HEK293 (cell line): ENCODE data around the gene FCHO2.

Experiments
- CTCF ChIA-PET: fragments of 350-600 bp; formaldehyde crosslinking; extraction: SDS; loops from one replicate; lab custom pipeline; 2021; ENCODE audit warnings: antibody characterized with exemption; lab: Yijun Ruan, JAX
- POLR2A ChIA-PET: fragments of 300-600 bp; formaldehyde crosslinking; extraction: SDS; loops from one replicate; lab custom pipeline; 2020; ENCODE audit warnings: antibody characterized with exemption, inconsistent platforms; lab: Yijun Ruan, JAX
- H3K27ac ChIP-seq: fragments of 200-500 bp; sonication (Bioruptor generic); 2 replicates; pipeline ENCODE4 v1.5.1; 2014; ENCODE audit warnings: low read depth, low read length, control low read depth, inconsistent platforms; ENCODE audit errors: extremely low read depth
- H3K36me3 ChIP-seq, 2 experiments: fragments of 200-500 bp in 1 of 2; sonication (Bioruptor generic) in 1 of 2; 1 replicate in 1 of 2; 2 replicates in 1 of 2; pipeline ENCODE4 v1.5.1; 2014 to 2017; ENCODE audit warnings: inconsistent platforms in 2 of 2, low read length in 2 of 2; ENCODE audit not compliant: control insufficient read depth in 2 of 2, insufficient read depth in 1 of 2
- H3K4me1 ChIP-seq: fragments of 200-500 bp; sonication (Bioruptor generic); 2 replicates; pipeline ENCODE4 v1.5.1; 2014; ENCODE audit warnings: mild to moderate bottlenecking, low read length, inconsistent platforms; ENCODE audit not compliant: control insufficient read depth, insufficient read depth
- H3K4me3 ChIP-seq: 2 replicates; pipeline ENCODE4 v1.5.1; 2011; ENCODE audit warnings: low read depth, mild to moderate bottlenecking, control low read depth, low read length, moderate library complexity
- H3K9me3 ChIP-seq: fragments of 200-500 bp; sonication (Bioruptor generic); 2 replicates; pipeline ENCODE4 v1.5.1; 2014; ENCODE audit warnings: low read depth, low read length, inconsistent platforms; ENCODE audit not compliant: control insufficient read depth, insufficient read depth
- BCL11A ChIP-seq: fragments of 450-650 bp; formaldehyde crosslinking; IDR thresholded peaks from 2 replicates; pipeline ENCODE4 v1.5.1; 2016; ENCODE audit warnings: low read depth, missing biosample characterization, missing genetic modification characterization
- ELK4 ChIP-seq: IDR thresholded peaks from 2 replicates; pipeline ENCODE4 v1.6.1; 2011; ENCODE audit warnings: mild to moderate bottlenecking, low read depth, low read length, borderline replicate concordance
- GLI4 ChIP-seq: fragments of 450-650 bp; formaldehyde crosslinking; IDR thresholded peaks from 2 replicates; pipeline ENCODE4 v1.5.1; 2016; ENCODE audit warnings: missing biosample characterization, missing genetic modification characterization
- KLF1 ChIP-seq: fragments of 450-650 bp; formaldehyde crosslinking; IDR thresholded peaks from 2 replicates; pipeline ENCODE4 v1.5.1; 2016; ENCODE audit warnings: missing biosample characterization, missing genetic modification characterization
- KLF7 ChIP-seq: fragments of 450-650 bp; formaldehyde crosslinking; IDR thresholded peaks from 2 replicates; pipeline ENCODE4 v1.5.1; 2016; ENCODE audit warnings: missing biosample characterization, missing genetic modification characterization, borderline replicate concordance
- SCRT2 ChIP-seq: fragments of 450-650 bp; formaldehyde crosslinking; IDR thresholded peaks from 2 replicates; pipeline ENCODE4 v1.5.1; 2016; ENCODE audit warnings: missing biosample characterization, missing genetic modification characterization
- SP3 ChIP-seq: fragments of 450-650 bp; formaldehyde crosslinking; IDR thresholded peaks from 2 replicates; pipeline ENCODE4 v1.5.1; 2016; ENCODE audit warnings: missing biosample characterization, missing genetic modification characterization
- TCF7L2 ChIP-seq: IDR thresholded peaks from 2 replicates; pipeline ENCODE4 v1.6.1; 2011; ENCODE audit warnings: low read depth, mild to moderate bottlenecking, inconsistent platforms, low read length, moderate library complexity, borderline replicate concordance
- YY1 ChIP-seq: fragments of 450-650 bp; formaldehyde crosslinking; IDR thresholded peaks from 2 replicates; pipeline ENCODE4 v1.5.1; 2018; ENCODE audit warnings: missing biosample characterization, missing genetic modification characterization
- ZFHX2 ChIP-seq: fragments of 450-650 bp; formaldehyde crosslinking; conservative IDR thresholded peaks from 2 replicates; pipeline ENCODE4 v1.5.1; 2016; ENCODE audit warnings: missing biosample characterization, missing genetic modification characterization
- ZNF112 ChIP-seq: fragments of 450-650 bp; formaldehyde crosslinking; IDR thresholded peaks from 2 replicates; pipeline ENCODE4 v1.5.0; 2017; ENCODE audit warnings: missing biosample characterization, missing genetic modification characterization
- ZNF132 ChIP-seq: fragments of 450-650 bp; formaldehyde crosslinking; IDR thresholded peaks from 2 replicates; pipeline ENCODE4 v1.5.1; 2017; ENCODE audit warnings: missing biosample characterization, missing genetic modification characterization, borderline replicate concordance
- ZNF138 ChIP-seq: fragments of 450-650 bp; formaldehyde crosslinking; IDR thresholded peaks from 2 replicates; pipeline ENCODE4 v1.5.1; 2016; ENCODE audit warnings: missing biosample characterization, missing genetic modification characterization, borderline replicate concordance
- ZNF16 ChIP-seq: fragments of 450-650 bp; formaldehyde crosslinking; IDR thresholded peaks from 2 replicates; pipeline ENCODE4 v1.5.1; 2016; ENCODE audit warnings: low read depth, missing biosample characterization, missing genetic modification characterization
- ZNF221 ChIP-seq: fragments of 450-650 bp; formaldehyde crosslinking; IDR thresholded peaks from 2 replicates; pipeline ENCODE4 v1.5.1; 2017; ENCODE audit warnings: missing biosample characterization, missing genetic modification characterization, borderline replicate concordance
- ZNF302 ChIP-seq: fragments of 450-650 bp; formaldehyde crosslinking; IDR thresholded peaks from 2 replicates; pipeline ENCODE4 v1.5.1; 2016; ENCODE audit warnings: missing biosample characterization, missing genetic modification characterization, low read depth
- ZNF324 ChIP-seq: fragments of 450-650 bp; formaldehyde crosslinking; IDR thresholded peaks from 2 replicates; pipeline ENCODE4 v1.5.1; 2016; ENCODE audit warnings: missing biosample characterization, missing genetic modification characterization
- ZNF341 ChIP-seq: fragments of 450-650 bp; formaldehyde crosslinking; IDR thresholded peaks from 2 replicates; pipeline ENCODE4; 2016; ENCODE audit warnings: low read depth, missing biosample characterization, missing genetic modification characterization
- ZNF394 ChIP-seq: fragments of 450-650 bp; formaldehyde crosslinking; IDR thresholded peaks from 2 replicates; pipeline ENCODE4 v1.5.1; 2016; ENCODE audit warnings: missing biosample characterization, missing genetic modification characterization, mild to moderate bottlenecking, moderate library complexity, borderline replicate concordance
- ZNF416 ChIP-seq: fragments of 450-650 bp; formaldehyde crosslinking; IDR thresholded peaks from 2 replicates; pipeline ENCODE4 v1.5.1; 2016; ENCODE audit warnings: missing biosample characterization, missing genetic modification characterization
- ZNF488 ChIP-seq: fragments of 450-650 bp; formaldehyde crosslinking; IDR thresholded peaks from 2 replicates; pipeline ENCODE4 v1.5.1; 2016; ENCODE audit warnings: missing biosample characterization, missing genetic modification characterization
- ZNF501 ChIP-seq: fragments of 450-650 bp; formaldehyde crosslinking; IDR thresholded peaks from 2 replicates; pipeline ENCODE4 v1.5.1; 2016; ENCODE audit warnings: missing biosample characterization, missing genetic modification characterization
- ZNF514 ChIP-seq: fragments of 450-650 bp; formaldehyde crosslinking; IDR thresholded peaks from 2 replicates; pipeline ENCODE4 v1.5.1; 2016; ENCODE audit warnings: missing biosample characterization, missing genetic modification characterization
- ZNF558 ChIP-seq: fragments of 450-650 bp; formaldehyde crosslinking; IDR thresholded peaks from 2 replicates; pipeline ENCODE4 v1.5.1; 2016; ENCODE audit warnings: missing biosample characterization, missing genetic modification characterization
- ZNF580 ChIP-seq: fragments of 450-650 bp; formaldehyde crosslinking; IDR thresholded peaks from 2 replicates; pipeline ENCODE4 v1.5.1; 2016; ENCODE audit warnings: missing biosample characterization, missing genetic modification characterization
- ZNF596 ChIP-seq: fragments of 450-650 bp; IDR thresholded peaks from 2 replicates; pipeline ENCODE4 v1.5.0; 2018; ENCODE audit warnings: missing biosample characterization, mild to moderate bottlenecking, missing genetic modification characterization, moderate library complexity
- ZNF621 ChIP-seq: fragments of 450-650 bp; formaldehyde crosslinking; IDR thresholded peaks from 2 replicates; pipeline ENCODE4 v1.5.1; 2017; ENCODE audit warnings: missing biosample characterization, missing genetic modification characterization
- ZNF639 ChIP-seq: fragments of 450-650 bp; formaldehyde crosslinking; IDR thresholded peaks from 2 replicates; pipeline ENCODE4 v1.5.1; 2016; ENCODE audit warnings: missing biosample characterization, missing genetic modification characterization
- ZSCAN18 ChIP-seq: fragments of 450-650 bp; formaldehyde crosslinking; IDR thresholded peaks from 2 replicates; pipeline ENCODE4 v1.5.1; 2016; ENCODE audit warnings: missing biosample characterization, missing genetic modification characterization
- ZSCAN5A ChIP-seq: fragments of 450-650 bp; formaldehyde crosslinking; IDR thresholded peaks from 2 replicates; pipeline ENCODE4 v1.5.1; 2016; ENCODE audit warnings: missing biosample characterization, missing genetic modification characterization

The FCHO2 gene

GRCh38 chr5:72951671-72952468 is 4.0 kb upstream of the FCHO2 start:
- ChIA-PET CTCF (interaction anchor here (0.9 kb wide), 1 partner anchor 546 kb away, joined by 3 read pairs; the partner anchor contains the start of gene BTF3), POLR2A (no interaction called here)
- Histone ChIP-seq H3K4me3 (no peak overlapping the region), H3K9me3 (no peaks in the 10 kb centered on the region), H3K36me3 (no peaks in the 10 kb centered on the region), H3K4me1 (no peaks in the 10 kb centered on the region; the same call in 1 of the 2 replicates), H3K27ac (no peak overlapping the region)
- TF ChIP-seq ZNF302 (tag by site-specific recombination) (no peak), ZNF596 (tag by site-specific recombination) (no peak), SP3 (no peak), ZNF112 (tag by site-specific recombination) (no peak), ELK4 (no peak), YY1 (tag by site-specific recombination) (no peak), ZNF514 (tag by site-specific recombination) (no peak), ZSCAN18 (no peak), ZFHX2 (no peak), ZNF639 (tag by site-specific recombination) (no peak), BCL11A (no peak), ZNF580 (tag by site-specific recombination) (no peak), KLF1 (tag by site-specific recombination) (no peak), ZNF621 (tag by site-specific recombination) (no peak), KLF7 (tag by site-specific recombination) (no peak), ZNF132 (tag by site-specific recombination) (no peak), GLI4 (tag by site-specific recombination) (no peak), ZNF416 (tag by site-specific recombination) (no peak)

- ChIA-PET CTCF (interaction anchor here (0.6 to 1.1 kb wide), 6 partner anchors 12 to 607 kb away, joined by 3 to 5 read pairs (median 4); no protein-coding TSS in a partner anchor), POLR2A (interaction anchor here (0.7 to 1.1 kb wide), 2 partner anchors 36 to 307 kb away, joined by 3 to 5 read pairs; no protein-coding TSS in a partner anchor)
- Histone ChIP-seq H3K4me3 (no peak overlapping the region), H3K9me3 (no peaks in the 10 kb centered on the region), H3K27ac (no peak overlapping the region), H3K4me1 (no peaks in the 10 kb centered on the region; the same call in 1 of the 2 replicates), H3K36me3 (no peaks in the 10 kb centered on the region; a peak in 1 of 3 replicates)
- TF ChIP-seq ZSCAN5A (no peak), ZNF324 (tag by site-specific recombination) (no peak), ZNF138 (no peak), ZNF488 (tag by site-specific recombination) (no peak), SCRT2 (no peak), ZNF221 (tag by site-specific recombination) (no peak), ZNF558 (tag by site-specific recombination) (no peak), ZNF501 (tag by site-specific recombination) (no peak), ZNF341 (tag by site-specific recombination) (no peak), ZNF394 (no peak), TCF7L2 (no peak), ZNF16 (tag by site-specific recombination) (no peak)
Measured at GRCh38 chr5:72954389-72954788, 1.5 kb upstream of the FCHO2 start.
